ENCODE measurements around the gene GAB2.

GRCh38 chr11:78241475-78241874, 176.1 kb downstream of the GAB2 start:
- TF ChIP-seq, protein P1, sequence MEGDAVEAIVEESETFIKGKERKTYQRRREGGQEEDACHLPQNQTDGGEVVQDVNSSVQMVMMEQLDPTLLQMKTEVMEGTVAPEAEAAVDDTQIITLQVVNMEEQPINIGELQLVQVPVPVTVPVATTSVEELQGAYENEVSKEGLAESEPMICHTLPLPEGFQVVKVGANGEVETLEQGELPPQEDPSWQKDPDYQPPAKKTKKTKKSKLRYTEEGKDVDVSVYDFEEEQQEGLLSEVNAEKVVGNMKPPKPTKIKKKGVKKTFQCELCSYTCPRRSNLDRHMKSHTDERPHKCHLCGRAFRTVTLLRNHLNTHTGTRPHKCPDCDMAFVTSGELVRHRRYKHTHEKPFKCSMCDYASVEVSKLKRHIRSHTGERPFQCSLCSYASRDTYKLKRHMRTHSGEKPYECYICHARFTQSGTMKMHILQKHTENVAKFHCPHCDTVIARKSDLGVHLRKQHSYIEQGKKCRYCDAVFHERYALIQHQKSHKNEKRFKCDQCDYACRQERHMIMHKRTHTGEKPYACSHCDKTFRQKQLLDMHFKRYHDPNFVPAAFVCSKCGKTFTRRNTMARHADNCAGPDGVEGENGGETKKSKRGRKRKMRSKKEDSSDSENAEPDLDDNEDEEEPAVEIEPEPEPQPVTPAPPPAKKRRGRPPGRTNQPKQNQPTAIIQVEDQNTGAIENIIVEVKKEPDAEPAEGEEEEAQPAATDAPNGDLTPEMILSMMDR (tag by site-specific recombination; IDR thresholded peaks at IDR 0.05), result no peak
- TF ChIP-seq ZNF335 (tag by site-specific recombination; conservative IDR thresholded peaks at IDR 0.05), result no peak
- TF ChIP-seq ZNF350 (tag by site-specific recombination; IDR thresholded peaks at IDR 0.05), result no peak
- TF ChIP-seq YY1 (tag by site-specific recombination; IDR thresholded peaks at IDR 0.05), result no peak
- no peak for TF ChIP-seq ZNF660 (tag by site-specific recombination; IDR thresholded peaks at IDR 0.05)
- TF ChIP-seq SALL2 (tag by site-specific recombination; IDR thresholded peaks at IDR 0.05; ENCODE audit: borderline replicate concordance), result no peak
- TF ChIP-seq KLF1 (tag by site-specific recombination; IDR thresholded peaks at IDR 0.05), result no peak
- TF ChIP-seq REST (tag by site-specific recombination; IDR thresholded peaks at IDR 0.05), result no peak
- no peak for TF ChIP-seq PRDM6 (tag by site-specific recombination; IDR thresholded peaks at IDR 0.05)
- TF ChIP-seq WT1 (tag by site-specific recombination; IDR thresholded peaks at IDR 0.05), result no peak
- TF ChIP-seq ZNF530 (tag by site-specific recombination; IDR thresholded peaks at IDR 0.05; ENCODE audit: low read depth), result no peak
- TF ChIP-seq ZBTB17 (tag by site-specific recombination; IDR thresholded peaks at IDR 0.05), result no peak
